Umbilical cord (tissue), 2 donors: ENCODE measurements around the gene FRMD3. TPM values are rescaled to one million over a fixed set of nuclear protein-coding genes. Genes with fewer than 3 reads are reported as not detected.

Experiments used
- DNase-seq: peaks from one replicate; pipeline ENCODE4 v3.0.0-alpha.2; 2015; ENCODE audit warnings: low spot score
- total RNA-seq: library from RNA; depleted of rRNA; stranded (reverse); fragments of >200 nt; gene quantifications from one replicate; pipeline ENCODE4 v1.2.3, GENCODE V29; 2014; ENCODE audit warnings: low replicate concordance; ENCODE audit not compliant: insufficient read depth

The FRMD3 gene
- total RNA-seq, 1 donor from 2014 or later, result 51.3 TPM

- no peak for DNase-seq
These were observed 252.6 kb downstream of the FRMD3 start for GRCh38 chr9:83285445-83286225.

GRCh38 chr9:83284746-83285145, 253.5 kb downstream of the FRMD3 start:
- no peak for DNase-seq

GRCh38 chr9:83283528-83283927, 254.7 kb downstream of the FRMD3 start:
- no peak for DNase-seq

GRCh38 chr9:83281306-83282255, 256.6 kb downstream of the FRMD3 start:
- DNase-seq, result no peak

- DNase-seq, result no peak
These were observed 257.4 kb downstream of the FRMD3 start for GRCh38 chr9:83280790-83281189.

GRCh38 chr9:83280268-83280667, 257.9 kb downstream of the FRMD3 start:
- DNase-seq, result no peak

GRCh38 chr9:83274787-83275186, 263.4 kb downstream of the FRMD3 start:
- no peak for DNase-seq

GRCh38 chr9:83271665-83272071, 266.5 kb downstream of the FRMD3 start:
- no peak for DNase-seq

GRCh38 chr9:83270116-83270515, 268.1 kb downstream of the FRMD3 start:
- no peak for DNase-seq

- DNase-seq, result no peak
These were observed 270.5 kb downstream of the FRMD3 start for GRCh38 chr9:83267741-83268140.

- no peak for DNase-seq
These were observed 271.3 kb downstream of the FRMD3 start for GRCh38 chr9:83266666-83267496.

GRCh38 chr9:83266331-83266665, 271.9 kb downstream of the FRMD3 start:
- DNase-seq, result no peak

GRCh38 chr9:83264315-83264714, 273.9 kb downstream of the FRMD3 start:
- DNase-seq, result no peak

GRCh38 chr9:83259558-83259957, 278.6 kb downstream of the FRMD3 start:
- no peak for DNase-seq

- no peak for DNase-seq
These were observed 280.0 kb downstream of the FRMD3 start for GRCh38 chr9:83257937-83258891.

- DNase-seq, result no peak
These were observed 290.5 kb downstream of the FRMD3 start for GRCh38 chr9:83247732-83248131.

- DNase-seq, result no peak
These were observed 292.1 kb downstream of the FRMD3 start for GRCh38 chr9:83245979-83246659.

GRCh38 chr9:83242066-83242465, 296.1 kb downstream of the FRMD3 start:
- no peak for DNase-seq

- DNase-seq, result no peak
These were observed 297.5 kb downstream of the FRMD3 start for GRCh38 chr9:83240671-83241070.

- DNase-seq, result no peak
These were observed 298.5 kb downstream of the FRMD3 start for GRCh38 chr9:83239747-83240146.
